ENCODE data around the gene CCNL2.
A peak's percentile ranks its signal among the peaks of the same experiment; 100 is the strongest.

GRCh38 chr1:1344655-1345361 is 54.3 kb downstream of the CCNL2 start:
- peak in 3 of 4 experiments; percentile 7 to 34 (median 27) for TF ChIP-seq CTCF (IDR thresholded peaks at IDR 0.05)
- TF ChIP-seq EP300 (IDR thresholded peaks at IDR 0.05), result no peak
- TF ChIP-seq POLR2AphosphoS5 (IDR thresholded peaks at IDR 0.05), result no peak
- no peak for TF ChIP-seq POLR2A (IDR thresholded peaks at IDR 0.05)

Measured in gastroesophageal sphincter (tissue), 3 donors.